Thoracic aorta (tissue), 2 donors: Measurements from ENCODE around the gene VIPR2. TPM values are rescaled to one million over a fixed set of nuclear protein-coding genes. Genes with fewer than 3 reads are reported as not detected.
A peak's percentile ranks its signal among the peaks of the same experiment; 100 is the strongest.

ENCODE experiments used
- ATAC-seq: fragments of 150-250 bp; one replicate; pipeline ENCODE4 v1.8.0; 2017; ENCODE audit warnings: low read depth; ENCODE audit not compliant: insufficient number of reproducible peaks, low FRiP score
- DNase-seq: peaks from one replicate; pipeline ENCODE4 v3.0.0-alpha.2; 2020; ENCODE audit warnings: low spot score
- H3K27ac ChIP-seq, 2 donors: fragments of 200-600 bp; sonication (generic); 1 replicate in 1 of 2; 2 replicates in 1 of 2; pipeline ENCODE4 v1.5.1; 2016; ENCODE audit warnings: mild to moderate bottlenecking in 2 of 2, moderate library complexity in 2 of 2
- H3K27me3 ChIP-seq: fragments of 200-600 bp; sonication (generic); replicated peaks from 2 replicates; pipeline ENCODE4 v1.6.0; 2016; ENCODE audit warnings: mild to moderate bottlenecking; ENCODE audit not compliant: insufficient read depth
- H3K36me3 ChIP-seq: fragments of 200-600 bp; sonication (generic); one replicate; pipeline ENCODE4 v1.5.1; 2016
- H3K4me1 ChIP-seq, 2 donors: fragments of 200-600 bp; sonication (generic); 1 replicate in 1 of 2; 2 replicates in 1 of 2; pipeline versions ENCODE4 v1.5.1 to v1.6.0; 2016; ENCODE audit warnings: low read depth in 2 of 2, mild to moderate bottlenecking in 1 of 2; ENCODE audit not compliant: control insufficient read depth in 1 of 2
- H3K4me3 ChIP-seq: fragments of 200-600 bp; sonication (generic); 2 replicates; pipeline ENCODE4 v1.5.1; 2016; ENCODE audit warnings: mild to moderate bottlenecking
- H3K9me3 ChIP-seq: fragments of 200-600 bp; sonication (generic); 2 replicates; pipeline ENCODE4 v1.5.1; 2016
- total RNA-seq, 2 donors: library from RNA; depleted of rRNA; stranded (reverse); fragments of >200 nt; gene quantifications; one replicate each; pipeline versions ENCODE4 v1.1.0 to v1.2.3, GENCODE V29; 2016
- TF ChIP-seq, protein P1 (sequence below): fragments of 200-600 bp; sonication (generic); IDR thresholded peaks from one replicate; pipeline ENCODE4 v1.5.1; 2019; ENCODE audit warnings: antibody characterized with exemption

VIPR2 gene
- total RNA-seq, 2 donors from 2014 or later, result 18.3 to 29.5 TPM

DNA sequence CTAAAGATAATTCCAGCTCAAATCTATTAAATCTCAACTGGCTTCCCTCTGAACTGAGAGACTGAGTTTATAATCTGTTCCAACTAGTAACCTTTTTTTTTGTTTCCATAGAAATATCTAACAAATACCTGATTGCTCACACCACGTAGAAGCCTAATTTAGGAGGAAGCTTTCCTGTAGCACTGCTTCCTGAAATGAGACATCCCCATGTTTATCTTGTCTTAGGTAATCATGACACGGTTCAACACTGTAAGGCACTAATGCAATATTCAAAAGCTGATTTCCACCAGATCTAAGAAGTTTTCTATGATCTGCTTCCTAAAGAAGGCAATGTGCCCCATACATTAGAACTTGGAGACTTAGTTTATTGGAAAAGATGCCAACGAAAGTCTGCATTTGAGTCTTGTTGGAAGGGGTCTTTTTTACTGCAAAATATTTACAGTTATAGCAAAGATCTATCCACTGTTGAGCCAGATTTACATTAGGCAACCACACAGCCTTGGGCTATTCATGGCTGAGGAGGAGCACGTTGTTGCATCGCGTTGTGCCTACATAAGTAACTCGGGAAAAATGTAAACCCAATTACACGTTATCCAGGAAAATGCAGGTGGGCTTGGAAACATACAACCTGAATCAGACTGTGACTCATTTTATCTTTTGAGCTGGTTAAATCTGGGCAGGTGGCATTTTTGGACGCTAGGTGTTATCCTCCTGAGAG is 66.3 kb downstream of the VIPR2 start:
- no peak for DNase-seq
- Histone ChIP-seq H3K9me3 (no peaks in the 10 kb centered on the region), H3K27ac (no peak overlapping the region), H3K4me1 (no peaks in the 10 kb centered on the region), H3K4me3 (no peak overlapping the region), H3K36me3 (no peaks in the 10 kb centered on the region), H3K27me3 (no peaks in the 10 kb centered on the region)
- no peak for ATAC-seq
- TF ChIP-seq, protein P1, sequence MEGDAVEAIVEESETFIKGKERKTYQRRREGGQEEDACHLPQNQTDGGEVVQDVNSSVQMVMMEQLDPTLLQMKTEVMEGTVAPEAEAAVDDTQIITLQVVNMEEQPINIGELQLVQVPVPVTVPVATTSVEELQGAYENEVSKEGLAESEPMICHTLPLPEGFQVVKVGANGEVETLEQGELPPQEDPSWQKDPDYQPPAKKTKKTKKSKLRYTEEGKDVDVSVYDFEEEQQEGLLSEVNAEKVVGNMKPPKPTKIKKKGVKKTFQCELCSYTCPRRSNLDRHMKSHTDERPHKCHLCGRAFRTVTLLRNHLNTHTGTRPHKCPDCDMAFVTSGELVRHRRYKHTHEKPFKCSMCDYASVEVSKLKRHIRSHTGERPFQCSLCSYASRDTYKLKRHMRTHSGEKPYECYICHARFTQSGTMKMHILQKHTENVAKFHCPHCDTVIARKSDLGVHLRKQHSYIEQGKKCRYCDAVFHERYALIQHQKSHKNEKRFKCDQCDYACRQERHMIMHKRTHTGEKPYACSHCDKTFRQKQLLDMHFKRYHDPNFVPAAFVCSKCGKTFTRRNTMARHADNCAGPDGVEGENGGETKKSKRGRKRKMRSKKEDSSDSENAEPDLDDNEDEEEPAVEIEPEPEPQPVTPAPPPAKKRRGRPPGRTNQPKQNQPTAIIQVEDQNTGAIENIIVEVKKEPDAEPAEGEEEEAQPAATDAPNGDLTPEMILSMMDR, result no peak

DNA sequence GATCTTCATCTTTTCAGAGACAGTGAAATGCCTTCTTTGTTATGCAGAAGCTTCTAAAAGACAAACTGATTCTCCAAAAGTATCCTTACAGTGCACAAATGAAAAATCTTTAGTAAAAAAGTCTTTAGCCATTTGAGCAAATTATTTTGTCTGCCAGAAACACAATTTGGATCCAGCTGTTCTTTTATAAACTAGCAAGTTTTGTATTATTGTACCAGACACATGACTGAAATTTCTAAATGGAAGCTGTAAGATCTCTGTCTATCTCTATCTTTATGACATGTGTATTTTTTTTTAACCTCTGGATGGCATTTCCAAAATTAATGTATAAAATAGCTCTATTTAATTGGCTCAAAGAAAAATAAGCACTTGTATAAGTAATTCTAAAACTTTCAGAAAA is 68.3 kb downstream of the VIPR2 start:
- TF ChIP-seq, protein P1, result no peak
- ATAC-seq (no peak), DNase-seq (no peak)
- H3K36me3 ChIP-seq, result no peaks in the 10 kb centered on the region
- no peak overlapping the region for H3K27ac ChIP-seq
- H3K27me3 ChIP-seq, result no peaks in the 10 kb centered on the region
- peaks cover 0 to under 1% of the 10 kb centered on the region in 2 donors for H3K4me1 ChIP-seq
- no peak overlapping the region for H3K4me3 ChIP-seq
- no peaks in the 10 kb centered on the region for H3K9me3 ChIP-seq

DNA sequence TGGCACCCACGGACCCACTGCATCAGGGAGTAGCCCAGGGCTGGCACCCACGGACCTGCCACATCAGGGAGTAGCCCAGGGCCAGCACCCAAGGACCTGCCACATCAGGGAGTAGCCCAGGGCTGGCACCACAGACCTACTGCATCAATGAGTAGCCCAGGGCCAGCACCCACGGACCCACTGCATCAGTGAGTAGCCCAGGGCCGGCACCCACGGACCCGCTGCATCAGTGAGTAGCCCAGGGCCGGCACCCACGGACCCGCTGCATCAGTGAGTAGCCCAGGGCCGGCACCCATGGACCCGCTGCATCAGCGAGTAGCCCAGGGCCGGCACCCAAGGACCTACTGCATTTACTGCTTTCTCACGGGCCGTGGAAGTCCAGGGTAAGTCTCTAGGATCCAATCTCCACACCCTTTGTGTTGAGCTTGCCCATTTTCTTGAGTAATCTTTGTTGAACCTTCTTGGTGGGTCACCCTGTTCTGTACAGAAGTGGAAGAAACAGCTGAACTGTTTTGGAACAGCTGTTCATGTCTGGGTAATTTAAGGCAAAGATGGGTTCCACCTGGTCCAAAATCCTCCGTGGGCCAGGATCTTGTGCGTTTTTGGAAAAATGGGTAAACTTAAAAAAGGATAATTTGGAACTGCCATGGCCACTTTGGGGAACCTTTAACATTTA is 69.0 kb downstream of the VIPR2 start:
- DNase-seq (no peak), ATAC-seq (no peak)
- Histone ChIP-seq H3K4me3 (no peak overlapping the region), H3K9me3 (no peaks in the 10 kb centered on the region), H3K36me3 (no peaks in the 10 kb centered on the region), H3K27ac (no peak overlapping the region), H3K4me1 (peaks cover 5 to 6% of the 10 kb centered on the region in 2 donors), H3K27me3 (no peaks in the 10 kb centered on the region)
- TF ChIP-seq, protein P1, result no peak

DNA sequence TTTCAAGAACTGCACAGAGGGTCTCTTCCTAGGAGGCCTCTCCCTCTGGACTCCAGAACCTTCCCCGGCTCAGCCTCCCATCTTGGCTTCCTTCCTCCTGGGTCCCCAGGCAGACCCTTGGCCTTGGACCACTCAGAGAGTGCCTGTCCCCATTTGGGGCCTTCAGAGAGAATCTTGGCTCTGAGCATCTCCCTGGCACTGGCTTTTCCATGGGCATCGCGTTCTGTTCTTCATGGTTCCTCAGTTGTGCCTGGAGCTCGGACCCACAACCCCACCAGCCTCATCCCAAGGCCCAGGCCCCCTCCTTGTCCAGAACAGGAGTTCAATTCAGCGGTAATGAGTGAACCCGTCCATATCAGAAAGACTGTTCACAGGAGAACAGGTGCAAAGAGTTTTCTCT is 73.4 kb downstream of the VIPR2 start:
- Histone ChIP-seq H3K27me3 (no peaks in the 10 kb centered on the region), H3K9me3 (no peaks in the 10 kb centered on the region), H3K4me3 (no peak overlapping the region), H3K4me1 (peaks cover 32 to 45% of the 10 kb centered on the region in 2 donors), H3K36me3 (no peaks in the 10 kb centered on the region), H3K27ac (peak overlapping the region in 1 of 2 donors; percentile 83)
- TF ChIP-seq, protein P1, result no peak
- no peak for ATAC-seq
- DNase-seq, result no peak

DNA sequence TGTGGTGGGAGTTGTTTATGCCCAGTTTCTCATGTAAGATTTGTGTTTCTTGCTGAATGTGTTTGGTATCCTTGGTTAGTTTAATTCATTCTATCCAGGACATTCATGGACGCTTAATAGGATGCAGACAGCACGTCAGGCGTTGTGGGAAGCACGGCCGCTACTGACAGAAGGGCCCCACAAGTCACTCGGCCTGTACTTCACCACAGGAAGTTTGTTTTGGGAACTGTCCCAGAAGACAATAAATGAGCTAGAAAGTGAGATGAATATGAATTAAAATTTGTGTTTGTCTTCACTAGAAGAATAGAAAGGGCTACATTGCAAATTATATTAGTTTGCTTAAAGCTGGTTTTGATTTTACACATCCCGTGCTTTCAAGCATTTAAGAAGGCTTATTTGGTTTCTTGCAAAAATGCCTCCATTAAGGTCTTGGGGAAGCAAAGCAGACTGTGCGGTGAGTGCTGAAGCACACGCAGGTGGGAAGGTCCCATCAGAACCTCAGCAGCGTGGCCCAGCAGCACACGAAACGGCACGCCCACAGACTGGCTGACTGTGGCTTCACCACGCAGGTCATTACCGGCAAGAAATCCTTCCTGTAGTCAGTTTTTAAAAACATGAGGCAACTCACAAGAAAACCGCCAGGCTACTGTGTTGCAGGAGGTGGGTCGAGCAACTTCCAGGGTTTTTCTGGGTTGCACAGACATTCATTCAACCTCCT is 74.1 kb downstream of the VIPR2 start:
- Histone ChIP-seq H3K27ac (peak overlapping the region; percentile 82 to 83), H3K27me3 (no peaks in the 10 kb centered on the region), H3K4me1 (peaks cover 32 to 45% of the 10 kb centered on the region in 2 donors), H3K36me3 (no peaks in the 10 kb centered on the region), H3K9me3 (no peaks in the 10 kb centered on the region), H3K4me3 (peak overlapping the region; percentile 34)
- DNase-seq (no peak), ATAC-seq (peak; percentile 52)
- TF ChIP-seq, protein P1, result no peak
